ENCODE measurements around the gene RPTOR.

Gene RPTOR

DNA sequence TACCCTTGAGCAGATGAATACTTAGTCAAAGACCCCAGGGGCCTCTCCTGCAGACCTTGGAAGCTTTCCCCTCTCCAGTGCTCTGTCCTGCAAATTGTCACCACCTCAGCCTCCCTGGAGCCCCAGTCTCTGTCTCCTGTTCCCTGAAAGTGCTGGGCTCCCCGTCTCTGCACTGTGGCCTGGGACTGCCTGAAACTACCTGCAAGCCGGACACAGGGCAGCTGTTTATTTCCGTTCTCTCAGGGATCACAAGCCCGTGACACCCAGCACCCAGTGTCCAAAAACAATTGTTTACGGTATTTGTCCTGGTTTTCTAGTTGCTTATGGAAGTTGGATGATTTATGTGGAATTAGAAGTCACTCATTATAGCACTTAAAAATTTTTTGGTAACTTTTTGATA lies 365.4 kb downstream of the RPTOR start:
- TF ChIP-seq, protein P1, sequence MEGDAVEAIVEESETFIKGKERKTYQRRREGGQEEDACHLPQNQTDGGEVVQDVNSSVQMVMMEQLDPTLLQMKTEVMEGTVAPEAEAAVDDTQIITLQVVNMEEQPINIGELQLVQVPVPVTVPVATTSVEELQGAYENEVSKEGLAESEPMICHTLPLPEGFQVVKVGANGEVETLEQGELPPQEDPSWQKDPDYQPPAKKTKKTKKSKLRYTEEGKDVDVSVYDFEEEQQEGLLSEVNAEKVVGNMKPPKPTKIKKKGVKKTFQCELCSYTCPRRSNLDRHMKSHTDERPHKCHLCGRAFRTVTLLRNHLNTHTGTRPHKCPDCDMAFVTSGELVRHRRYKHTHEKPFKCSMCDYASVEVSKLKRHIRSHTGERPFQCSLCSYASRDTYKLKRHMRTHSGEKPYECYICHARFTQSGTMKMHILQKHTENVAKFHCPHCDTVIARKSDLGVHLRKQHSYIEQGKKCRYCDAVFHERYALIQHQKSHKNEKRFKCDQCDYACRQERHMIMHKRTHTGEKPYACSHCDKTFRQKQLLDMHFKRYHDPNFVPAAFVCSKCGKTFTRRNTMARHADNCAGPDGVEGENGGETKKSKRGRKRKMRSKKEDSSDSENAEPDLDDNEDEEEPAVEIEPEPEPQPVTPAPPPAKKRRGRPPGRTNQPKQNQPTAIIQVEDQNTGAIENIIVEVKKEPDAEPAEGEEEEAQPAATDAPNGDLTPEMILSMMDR (IDR thresholded peaks at IDR 0.05; ENCODE audit: low read depth, low read length, missing control alignments), result no peak
- no peak for DNase-seq (ENCODE audit: low read depth)
- peak overlapping the region; percentile 46; the same call in 1 of the 2 replicates for H3K4me3 ChIP-seq (ENCODE audit: low read depth, low read length)

DNA sequence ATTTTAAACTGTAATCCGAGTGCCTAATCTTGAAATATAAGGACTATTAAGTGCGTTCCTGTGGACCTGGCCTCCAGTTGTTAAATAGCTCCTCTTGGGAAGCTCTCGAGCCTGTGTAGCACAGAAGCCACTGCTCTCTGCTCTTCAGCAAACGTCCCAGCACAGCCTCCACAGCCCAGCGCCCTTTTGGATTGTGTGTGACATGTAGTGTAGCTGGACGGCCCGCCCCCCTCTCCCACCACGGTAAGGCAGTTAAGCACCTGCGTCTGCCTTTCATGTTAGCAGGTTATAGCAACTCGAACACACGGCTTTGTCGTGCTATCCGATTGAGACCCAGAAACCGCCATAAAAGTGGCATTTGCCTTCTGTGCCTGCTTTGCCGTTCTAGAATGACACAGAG lies 367.8 kb downstream of the RPTOR start:
- H3K4me3 ChIP-seq (ENCODE audit: low read depth, low read length), result no peak overlapping the region
- TF ChIP-seq, protein P1 (IDR thresholded peaks at IDR 0.05; ENCODE audit: low read depth, low read length, missing control alignments), result no peak
- no peak for DNase-seq (ENCODE audit: low read depth)

DNA sequence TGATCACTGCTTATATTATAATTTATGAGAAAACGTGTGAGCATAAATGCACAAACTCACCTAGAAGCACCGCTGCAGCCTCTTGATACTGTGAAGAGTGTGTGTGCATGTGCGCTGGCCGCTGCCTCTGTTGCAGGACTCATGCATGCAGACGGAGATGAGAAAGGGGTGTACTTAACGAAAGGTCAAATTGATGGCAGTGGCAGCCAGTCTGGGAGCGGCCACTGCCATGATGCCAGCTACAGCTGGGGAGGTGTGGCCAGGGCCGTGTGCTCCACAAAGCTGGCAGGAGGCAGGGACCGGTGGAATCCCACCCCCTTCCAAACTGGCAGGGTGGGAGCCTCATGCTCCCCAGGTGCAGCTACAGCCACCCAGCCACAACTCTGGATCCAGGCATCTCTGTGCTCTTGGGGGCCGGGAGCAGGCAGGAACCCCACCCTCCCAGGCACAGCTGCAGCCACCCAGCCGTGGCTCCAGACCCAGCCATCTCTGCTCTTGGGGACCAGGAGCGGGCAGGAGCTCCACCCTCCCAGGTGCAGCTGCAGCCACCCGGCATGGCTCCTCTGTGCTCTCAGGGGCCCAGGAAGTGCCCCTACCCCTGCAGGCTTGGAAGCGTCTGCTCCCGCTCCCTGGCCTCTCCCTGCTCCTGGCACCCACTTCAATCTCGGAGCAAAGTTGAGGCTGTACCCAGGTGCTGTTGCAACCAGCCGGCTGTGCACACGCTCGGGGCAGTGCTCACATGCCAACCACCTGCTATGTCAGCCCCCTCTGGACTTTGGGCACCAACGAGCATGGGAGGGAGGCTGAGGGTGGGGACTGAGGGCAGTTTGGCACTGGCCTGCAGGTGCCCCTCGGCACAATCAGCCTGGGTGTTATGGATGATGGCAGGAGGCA lies 369.5 kb downstream of the RPTOR start:
- no peak overlapping the region for H3K4me3 ChIP-seq (ENCODE audit: low read depth, low read length)
- TF ChIP-seq, protein P1 (IDR thresholded peaks at IDR 0.05; ENCODE audit: low read depth, low read length, missing control alignments), result no peak
- no peak for DNase-seq (ENCODE audit: low read depth)

DNA sequence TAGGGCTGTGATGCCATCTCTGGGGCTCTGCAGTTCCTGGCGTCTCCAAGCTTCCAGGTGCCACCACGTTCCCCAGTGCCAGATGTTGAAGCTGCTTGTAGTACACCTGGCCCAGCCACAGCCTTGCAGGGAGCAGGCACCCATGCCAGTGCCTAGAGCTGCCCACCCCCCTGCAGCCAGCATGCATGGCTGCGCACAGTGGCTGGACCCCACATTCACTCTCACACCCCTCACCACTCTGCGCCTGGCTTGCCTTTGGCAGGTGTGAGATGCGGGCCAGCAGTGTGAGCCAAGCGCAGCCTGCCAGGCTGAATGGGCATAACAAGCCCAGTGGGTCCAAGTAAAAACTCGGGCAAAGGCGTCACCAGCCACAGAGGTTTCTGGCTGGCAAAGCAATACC lies 371.6 kb downstream of the RPTOR start:
- no peak overlapping the region for H3K4me3 ChIP-seq (ENCODE audit: low read depth, low read length)
- no peak for DNase-seq (ENCODE audit: low read depth)
- TF ChIP-seq, protein P1 (IDR thresholded peaks at IDR 0.05; ENCODE audit: low read depth, low read length, missing control alignments), result no peak

DNA sequence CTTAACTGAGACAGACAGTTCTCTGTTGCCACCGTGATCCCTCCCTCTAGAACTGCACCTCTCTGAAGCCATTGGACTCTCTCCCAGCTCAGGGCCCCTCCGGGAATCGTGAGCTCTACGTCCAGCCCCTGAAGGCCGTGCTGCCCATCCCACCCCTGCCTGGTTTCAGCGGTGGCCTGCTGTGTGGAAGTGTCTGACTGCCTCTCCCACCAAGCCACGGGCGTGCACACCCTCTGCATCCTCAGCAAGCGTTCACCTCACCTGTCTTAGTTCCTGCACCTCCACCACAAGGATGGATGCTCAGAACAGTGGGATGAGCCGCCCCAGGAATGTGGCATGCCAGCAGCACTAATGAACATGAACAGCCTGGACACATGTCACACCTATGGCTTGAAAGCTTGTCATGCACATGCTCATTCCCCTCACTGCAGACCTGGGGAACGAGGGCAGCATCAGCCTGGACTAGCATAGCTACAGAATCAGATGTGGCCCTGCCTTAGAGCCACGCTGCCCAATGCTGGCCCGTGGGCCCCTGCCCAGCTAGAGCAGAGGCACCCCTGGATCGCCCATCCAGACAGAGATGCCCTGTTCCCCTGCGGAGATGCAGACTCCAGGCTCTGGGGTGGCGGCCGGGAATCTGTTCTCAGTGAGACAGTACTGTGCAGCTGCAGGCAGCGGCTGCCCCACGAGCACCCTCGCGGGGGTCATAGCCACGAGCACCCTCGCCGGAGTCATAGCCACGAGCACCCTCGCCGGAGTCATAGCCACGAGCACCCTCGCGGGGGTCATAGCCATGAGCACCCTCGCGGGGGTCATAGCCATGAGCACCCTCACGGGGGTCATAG lies 373.3 kb downstream of the RPTOR start:
- TF ChIP-seq, protein P1 (IDR thresholded peaks at IDR 0.05; ENCODE audit: low read depth, low read length, missing control alignments), result no peak
- no peak overlapping the region for H3K4me3 ChIP-seq (ENCODE audit: low read depth, low read length)
- DNase-seq (ENCODE audit: low read depth), result no peak

DNA sequence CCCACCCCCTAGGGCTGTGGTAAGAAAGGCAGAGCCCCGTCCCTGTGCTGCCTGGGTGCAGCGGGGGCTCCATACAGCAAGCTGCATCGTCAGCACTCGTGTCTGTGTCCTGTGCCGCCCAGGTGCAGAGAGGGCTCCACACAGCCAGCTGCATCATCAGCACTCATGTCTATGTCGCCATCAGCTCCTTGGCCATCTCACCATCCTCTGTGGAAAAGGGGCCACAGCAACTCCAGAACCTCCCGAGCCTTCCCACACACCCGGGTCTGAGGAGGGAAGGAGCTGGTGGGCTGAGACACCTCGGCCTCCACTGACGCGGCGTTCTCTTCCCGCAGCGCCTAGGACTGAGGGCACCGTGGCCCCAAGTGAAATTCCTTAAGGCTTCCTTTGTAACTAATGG lies 374.1 kb downstream of the RPTOR start:
- TF ChIP-seq, protein P1 (IDR thresholded peaks at IDR 0.05; ENCODE audit: low read depth, low read length, missing control alignments), result no peak
- no peak for DNase-seq (ENCODE audit: low read depth)
- no peak overlapping the region for H3K4me3 ChIP-seq (ENCODE audit: low read depth, low read length)

Data from GM12864 (cell line).